ENCODE measurements around the gene HMX1.

Gene HMX1

GRCh38 chr4:8905226-8905772, 33.7 kb upstream of the HMX1 start:
- DNase-seq (ENCODE audit: insufficient read length, low spot score): no peak
- no peak for TF ChIP-seq CTCF (IDR thresholded peaks at IDR 0.05; ENCODE audit: insufficient read depth, missing control alignments)
- no peak for FAIRE-seq

- DNase-seq (ENCODE audit: insufficient read length, low spot score): no peak
- TF ChIP-seq CTCF (IDR thresholded peaks at IDR 0.05; ENCODE audit: insufficient read depth, missing control alignments): no peak
- no peak for FAIRE-seq
These were observed 33.0 kb upstream of the HMX1 start for GRCh38 chr4:8904666-8905065.

DNA sequence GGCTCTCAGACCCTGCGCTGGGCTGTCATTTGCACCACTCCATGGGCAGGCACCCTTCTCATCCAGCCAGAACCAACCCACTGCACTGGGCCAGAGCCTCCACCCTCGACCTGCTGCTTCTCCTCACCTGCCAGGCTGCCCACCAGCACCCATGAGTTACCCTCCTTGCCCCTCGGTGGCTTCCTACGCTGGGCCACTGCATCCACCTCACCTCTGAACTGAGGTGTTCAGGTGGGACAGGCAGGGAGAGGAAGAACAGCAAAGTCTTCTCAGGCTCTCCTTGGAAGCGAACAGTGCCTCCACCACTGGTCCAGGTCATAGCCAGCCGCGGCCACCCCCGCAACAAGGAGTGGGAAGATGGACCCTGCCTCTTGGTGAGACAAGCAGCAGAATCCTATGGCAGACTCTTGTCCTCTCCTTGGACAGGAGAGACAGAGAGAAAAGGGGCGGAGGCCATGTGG, 32.4 kb upstream of the HMX1 start:
- DNase-seq (ENCODE audit: insufficient read length, low spot score) (no peak), FAIRE-seq (no peak)
- no peak for TF ChIP-seq CTCF (IDR thresholded peaks at IDR 0.05; ENCODE audit: insufficient read depth, missing control alignments)

DNA sequence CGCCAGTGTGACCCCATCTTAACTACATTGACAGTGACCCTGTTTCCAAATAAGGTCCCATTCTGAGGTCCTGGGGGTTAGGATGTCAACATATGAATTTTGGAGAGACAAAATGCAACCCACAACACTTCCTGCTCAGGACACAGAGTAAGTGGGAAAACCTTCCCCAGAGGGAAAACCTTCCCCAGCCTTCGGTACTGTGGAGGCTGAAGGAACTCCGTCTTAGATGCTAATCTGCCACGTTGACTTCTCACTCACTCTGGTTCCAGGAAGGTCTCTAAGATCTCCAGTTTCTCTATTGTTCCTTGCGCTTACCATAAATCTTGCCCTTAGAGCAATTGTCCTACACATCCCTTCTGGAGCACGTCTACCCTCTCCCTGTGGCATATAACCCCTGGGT, 29.7 kb upstream of the HMX1 start:
- FAIRE-seq (no peak), DNase-seq (ENCODE audit: insufficient read length, low spot score) (no peak)
- TF ChIP-seq CTCF (IDR thresholded peaks at IDR 0.05; ENCODE audit: insufficient read depth, missing control alignments): no peak

GRCh38 chr4:8900588-8900987, 28.9 kb upstream of the HMX1 start:
- FAIRE-seq: no peak
- no peak for TF ChIP-seq CTCF (IDR thresholded peaks at IDR 0.05; ENCODE audit: insufficient read depth, missing control alignments)
- DNase-seq (ENCODE audit: insufficient read length, low spot score): no peak

GRCh38 chr4:8898419-8898818, 26.8 kb upstream of the HMX1 start:
- FAIRE-seq (no peak), DNase-seq (ENCODE audit: insufficient read length, low spot score) (no peak)
- TF ChIP-seq CTCF (IDR thresholded peaks at IDR 0.05; ENCODE audit: insufficient read depth, missing control alignments): no peak

- FAIRE-seq (no peak), DNase-seq (ENCODE audit: insufficient read length, low spot score) (no peak)
- no peak for TF ChIP-seq CTCF (IDR thresholded peaks at IDR 0.05; ENCODE audit: insufficient read depth, missing control alignments)
These were observed 25.9 kb upstream of the HMX1 start for GRCh38 chr4:8897251-8898167.

Data from D721Med (cell line).